Lower leg skin (tissue), 3 donors: Measurements from ENCODE around the gene TPSAB1.

Experiments
- POLR2A ChIP-seq, 2 donors: fragments of 450-650 bp; IDR thresholded peaks; one replicate each; pipeline ENCODE4 v1.6.1; 2016 to 2017; ENCODE audit warnings: antibody characterized with exemption in 2 of 2, mild to moderate bottlenecking in 1 of 2, moderate library complexity in 1 of 2
- TF ChIP-seq, protein P1 (sequence below), 3 donors: fragments of 450-650 bp; IDR thresholded peaks; one replicate each; pipeline ENCODE4 v1.5.1; 2016; ENCODE audit warnings: antibody characterized with exemption in 3 of 3, mild to moderate bottlenecking in 3 of 3, moderate library complexity in 2 of 3

GRCh38 chr16:1224558-1224957 is 15.9 kb upstream of the TPSAB1 start:
- TF ChIP-seq, protein P1, sequence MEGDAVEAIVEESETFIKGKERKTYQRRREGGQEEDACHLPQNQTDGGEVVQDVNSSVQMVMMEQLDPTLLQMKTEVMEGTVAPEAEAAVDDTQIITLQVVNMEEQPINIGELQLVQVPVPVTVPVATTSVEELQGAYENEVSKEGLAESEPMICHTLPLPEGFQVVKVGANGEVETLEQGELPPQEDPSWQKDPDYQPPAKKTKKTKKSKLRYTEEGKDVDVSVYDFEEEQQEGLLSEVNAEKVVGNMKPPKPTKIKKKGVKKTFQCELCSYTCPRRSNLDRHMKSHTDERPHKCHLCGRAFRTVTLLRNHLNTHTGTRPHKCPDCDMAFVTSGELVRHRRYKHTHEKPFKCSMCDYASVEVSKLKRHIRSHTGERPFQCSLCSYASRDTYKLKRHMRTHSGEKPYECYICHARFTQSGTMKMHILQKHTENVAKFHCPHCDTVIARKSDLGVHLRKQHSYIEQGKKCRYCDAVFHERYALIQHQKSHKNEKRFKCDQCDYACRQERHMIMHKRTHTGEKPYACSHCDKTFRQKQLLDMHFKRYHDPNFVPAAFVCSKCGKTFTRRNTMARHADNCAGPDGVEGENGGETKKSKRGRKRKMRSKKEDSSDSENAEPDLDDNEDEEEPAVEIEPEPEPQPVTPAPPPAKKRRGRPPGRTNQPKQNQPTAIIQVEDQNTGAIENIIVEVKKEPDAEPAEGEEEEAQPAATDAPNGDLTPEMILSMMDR (IDR thresholded peaks at IDR 0.05) = no peak
- no peak for TF ChIP-seq POLR2A (IDR thresholded peaks at IDR 0.05)
